PFSK-1 (cell line): Measurements from ENCODE around the gene C1orf56.

ENCODE experiments used
- REST ChIP-seq, 2 experiments: IDR thresholded peaks; 2 replicates each; pipeline versions ENCODE4 v1.6.1 to v1.8.0; 2011 to 2012; ENCODE audit warnings: low read depth in 2 of 2, low read length in 2 of 2, control low read depth in 1 of 2, inconsistent platforms in 1 of 2, mild to moderate bottlenecking in 1 of 2, moderate library complexity in 1 of 2; ENCODE audit not compliant: insufficient read depth in 1 of 2
- SIN3A ChIP-seq: IDR thresholded peaks from 2 replicates; pipeline ENCODE4 v1.6.1; 2012; ENCODE audit warnings: mild to moderate bottlenecking, low read length, moderate library complexity, borderline replicate concordance; ENCODE audit not compliant: insufficient read depth
- TAF1 ChIP-seq: IDR thresholded peaks from 2 replicates; pipeline ENCODE4 v1.6.1; 2012; ENCODE audit warnings: low read length, control low read depth, borderline replicate concordance; ENCODE audit not compliant: insufficient read depth

DNA sequence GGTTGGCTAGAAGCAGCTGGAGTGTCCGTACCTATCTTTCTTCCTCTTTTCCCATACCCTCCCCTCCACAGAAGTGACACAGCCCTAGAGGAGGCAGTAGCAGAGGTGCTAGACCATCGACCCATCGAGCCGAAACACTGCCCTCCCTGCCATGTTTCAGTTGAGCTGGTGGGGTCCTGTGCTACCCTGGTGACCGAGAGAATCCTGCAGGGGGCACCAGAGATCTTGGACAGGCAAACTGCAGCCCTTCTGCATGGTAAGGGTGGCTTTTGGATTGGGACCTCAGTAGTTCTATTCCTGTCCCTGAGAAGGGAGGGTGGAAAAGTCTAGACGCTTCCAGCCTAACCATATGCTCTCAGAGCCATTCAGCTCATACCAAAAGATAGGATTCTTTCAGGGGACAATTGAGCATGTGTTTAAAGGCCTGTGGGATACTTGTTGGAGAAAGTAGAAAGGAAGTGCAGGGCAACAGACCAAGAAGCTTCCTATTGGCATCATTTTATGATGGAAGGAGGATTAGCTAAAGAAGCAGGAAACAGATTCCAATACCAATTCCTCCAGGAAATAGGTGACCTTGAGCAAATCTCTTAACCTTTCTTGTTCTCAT, 22.9 kb upstream of the C1orf56 start:
- no peak for TF ChIP-seq SIN3A
- TF ChIP-seq TAF1, result no peak
- TF ChIP-seq REST (IDR thresholded peaks at IDR 0.05; ENCODE audit: insufficient read depth in 1 of 2, low read depth in 2 of 2, low read length in 2 of 2), result no peak
